Stimulated activated CD4-positive, alpha-beta T cell treated with anti-CD3 and anti-CD28 coated beads, Interleukin-2, amount 100 ng/mL, for 24 hours (primary cell): ENCODE data around the gene FAM83C.

ENCODE experiments used
- DNase-seq, 2 donors: peaks; one replicate each; pipeline ENCODE4 v3.0.0-alpha.2; 2020

The FAM83C gene

DNA sequence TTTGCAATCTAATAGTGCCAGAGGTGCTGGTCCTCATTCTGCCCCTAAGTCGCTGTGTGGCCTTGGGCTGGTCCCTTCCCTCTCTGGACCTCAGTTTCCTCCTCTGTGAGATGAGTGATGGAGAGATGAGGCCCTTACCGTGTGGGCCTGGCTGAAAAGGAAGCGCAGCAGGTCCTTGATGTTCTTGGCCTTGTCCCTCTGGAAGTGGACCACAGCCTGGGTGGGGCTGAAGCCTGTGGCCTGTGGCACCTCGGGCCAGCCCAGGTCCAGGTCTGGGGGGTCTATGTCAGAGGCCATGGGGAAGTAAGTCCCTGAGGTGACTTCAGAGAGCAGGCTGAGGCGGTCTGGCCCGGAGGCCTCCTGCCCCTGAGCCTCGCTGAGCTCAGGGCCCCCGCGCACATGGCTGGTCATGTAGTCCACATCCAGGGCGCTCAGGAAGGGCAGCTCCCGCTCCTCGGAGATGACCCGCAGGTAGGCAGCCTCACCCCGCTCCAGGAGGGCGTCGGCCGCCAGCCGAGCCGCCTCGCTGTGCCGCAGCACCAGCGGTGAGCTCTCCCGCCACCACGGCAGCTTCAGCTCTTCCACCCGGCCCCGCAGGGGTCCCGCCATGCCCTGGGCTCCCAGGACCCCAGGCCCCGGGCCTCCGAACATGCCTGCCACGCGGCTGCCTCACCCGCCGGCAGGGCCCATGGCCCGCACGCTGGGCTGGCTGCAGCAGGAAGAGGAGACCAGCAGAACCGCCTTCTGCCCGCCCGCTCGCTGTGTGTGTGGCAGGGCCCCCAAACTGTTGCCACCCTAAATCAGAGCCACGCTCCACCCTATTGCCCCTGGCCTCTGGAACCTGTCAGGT lies at the start of gene FAM83C:
TSS of gene FAM83C (minus strand) at position 772 of the 850 bp plus-strand sequence. CDS start at position 651, 121 bp downstream.
- DNase-seq: no peak

- no peak for DNase-seq
Measured at GRCh38 chr20:35341366-35342028, 49.3 kb upstream of the FAM83C start.

DNA sequence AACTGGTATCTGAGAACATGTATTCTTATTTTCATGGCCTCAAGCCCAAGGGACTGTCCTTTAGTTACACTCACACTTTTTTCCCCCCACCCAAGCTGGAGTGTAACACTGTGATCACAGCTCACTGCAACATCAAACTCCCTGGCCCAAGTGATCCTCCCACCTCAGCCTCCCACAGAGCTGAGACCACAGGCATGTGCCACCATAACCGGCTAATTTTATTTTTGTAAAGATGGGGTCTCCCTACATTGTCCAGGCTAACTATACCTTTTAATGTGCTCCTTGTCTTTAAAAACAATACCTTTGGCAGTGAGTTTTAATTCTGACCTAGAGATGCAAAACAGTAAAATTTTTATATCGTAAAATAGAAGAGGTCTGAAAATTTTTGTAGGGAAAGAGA lies 48.2 kb upstream of the FAM83C start:
- no peak for DNase-seq

DNA sequence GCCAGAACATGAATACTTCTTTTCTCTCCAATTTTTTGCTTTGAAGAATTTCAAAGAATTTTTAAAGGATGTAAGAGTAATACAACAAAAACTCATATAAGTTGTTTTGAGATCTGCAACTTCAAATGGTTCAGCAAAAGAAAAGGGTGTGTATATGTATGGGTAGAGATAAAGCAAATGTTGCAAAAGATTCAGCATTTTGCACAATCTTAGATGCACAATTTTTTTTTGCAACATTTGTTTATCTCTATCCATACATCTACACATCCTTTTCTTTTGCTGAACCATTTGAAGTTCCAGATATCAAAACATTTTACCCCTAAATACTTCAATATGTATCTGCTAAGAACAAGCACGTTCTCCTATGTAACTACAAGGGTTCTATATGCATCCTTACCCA lies 47.4 kb upstream of the FAM83C start:
- DNase-seq: no peak

- no peak for DNase-seq
Measured at GRCh38 chr20:35339007-35339406, 46.8 kb upstream of the FAM83C start.

GRCh38 chr20:35334311-35335101 lies 42.3 kb upstream of the FAM83C start:
- DNase-seq: no peak

- DNase-seq: no peak
Measured at GRCh38 chr20:35333606-35334005, 41.4 kb upstream of the FAM83C start.

GRCh38 chr20:35332540-35333200 lies 40.4 kb upstream of the FAM83C start:
- no peak for DNase-seq

GRCh38 chr20:35329435-35330139 lies 37.4 kb upstream of the FAM83C start:
- peak; percentile 60 to 65 for DNase-seq

GRCh38 chr20:35328689-35329088 lies 36.5 kb upstream of the FAM83C start:
- no peak for DNase-seq

GRCh38 chr20:35328095-35328685 lies 36.0 kb upstream of the FAM83C start:
- DNase-seq: no peak

- DNase-seq: no peak
Measured at GRCh38 chr20:35327074-35327976, 35.1 kb upstream of the FAM83C start.

GRCh38 chr20:35326740-35327073 lies 34.5 kb upstream of the FAM83C start:
- DNase-seq: no peak

DNA sequence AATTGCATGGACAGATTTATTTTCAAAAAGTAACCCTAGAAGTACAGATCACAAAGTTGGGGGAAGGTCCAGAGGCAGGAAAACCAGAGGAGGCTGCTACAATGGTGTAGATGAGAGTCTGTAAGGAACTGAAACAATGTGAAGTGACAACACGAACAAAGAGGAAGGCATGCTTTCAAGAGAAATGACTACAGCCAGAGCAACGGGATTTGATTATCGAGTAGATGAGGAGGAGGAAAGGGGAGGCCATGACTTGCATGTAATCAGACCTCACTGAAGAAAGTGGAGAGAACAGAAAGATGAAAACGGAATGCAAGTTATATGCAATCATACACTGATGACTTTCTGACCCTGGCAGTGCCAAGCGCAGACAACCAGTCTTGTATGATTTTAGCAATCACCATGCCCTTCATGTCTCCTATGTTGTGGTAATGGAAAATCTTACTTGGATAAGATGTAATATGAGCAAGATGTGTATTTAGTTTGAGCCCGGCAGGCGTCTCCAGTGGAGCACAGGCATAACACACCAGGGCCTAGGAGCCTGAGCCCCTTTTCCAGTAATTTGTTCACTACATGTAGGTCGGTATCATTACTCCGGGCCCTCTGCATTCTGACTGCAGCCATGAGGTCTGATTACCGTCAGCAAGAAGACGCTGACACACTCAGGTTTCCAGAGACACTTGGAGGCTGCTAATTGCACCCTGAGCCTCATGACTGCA lies 34.0 kb upstream of the FAM83C start:
- DNase-seq: no peak

DNA sequence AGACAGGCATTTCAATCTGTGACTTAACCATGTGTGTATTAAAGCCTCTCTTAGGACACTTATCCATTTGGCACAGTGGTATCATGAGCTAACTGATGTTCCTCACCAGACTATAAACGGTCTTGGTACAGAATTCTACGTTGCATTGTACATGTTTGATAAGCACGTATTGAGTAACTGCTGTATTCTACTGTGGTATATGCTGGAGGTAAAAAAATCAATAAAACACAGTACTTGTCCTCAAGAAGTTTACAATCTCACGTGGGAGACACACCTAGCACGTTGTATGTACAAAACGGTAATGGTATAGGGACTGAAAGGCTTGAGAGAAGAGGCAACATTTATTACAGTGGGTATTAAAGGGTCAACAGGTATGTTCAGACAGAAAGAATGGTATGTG lies 33.2 kb upstream of the FAM83C start:
- no peak for DNase-seq

- no peak for DNase-seq
Measured at GRCh38 chr20:35320396-35321126, 28.3 kb upstream of the FAM83C start.

DNA sequence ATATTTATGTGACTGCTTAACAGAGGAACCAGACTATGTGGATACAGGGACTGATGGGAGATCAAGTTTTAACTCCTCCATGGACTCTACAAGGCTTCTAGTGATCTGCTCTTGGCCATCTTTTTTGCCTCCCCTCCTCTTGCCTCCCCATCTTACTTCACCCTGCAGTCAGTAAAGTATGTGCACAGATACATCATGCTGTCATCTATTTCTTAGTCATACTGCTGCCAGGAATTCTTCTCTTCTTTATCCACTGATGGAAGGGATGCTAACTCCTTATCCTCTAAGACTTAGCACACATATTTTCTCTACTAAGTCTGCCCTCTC lies 27.6 kb upstream of the FAM83C start:
- no peak for DNase-seq

DNA sequence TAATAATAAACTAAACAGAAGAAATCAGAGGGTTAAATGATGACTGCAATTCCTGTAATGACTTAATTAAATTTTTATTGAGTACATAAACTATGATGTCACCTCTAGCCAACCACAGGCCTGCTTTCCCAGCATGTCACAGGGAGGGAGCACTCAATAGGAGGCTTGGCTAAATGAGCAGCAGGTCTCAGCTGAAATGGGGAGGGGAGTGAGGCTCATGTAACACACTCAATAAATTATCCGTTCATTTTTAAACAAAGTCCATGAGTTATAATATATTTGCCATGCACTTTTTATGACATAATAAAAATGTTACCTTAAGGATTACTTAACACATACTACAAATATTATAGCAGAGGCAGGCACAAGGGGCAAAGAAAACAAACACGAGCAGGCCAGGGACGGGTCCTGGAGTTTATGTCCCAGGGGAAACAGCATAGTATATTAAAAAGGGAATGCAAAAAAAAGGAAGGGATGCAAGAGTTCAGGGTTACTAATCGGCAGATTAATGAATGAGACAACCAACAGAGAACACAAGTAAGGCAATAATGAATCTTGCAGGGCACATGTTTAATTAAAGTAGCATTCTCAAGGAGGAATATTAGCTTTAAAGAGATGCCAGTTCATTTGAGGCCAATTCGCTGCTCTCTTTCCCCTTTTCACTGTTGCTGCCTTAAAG lies 27.1 kb upstream of the FAM83C start:
- no peak for DNase-seq
